ENCODE data around the gene GPC3.

GPC3 gene

GRCh38 chrX:133604801-133605200 is 380.6 kb downstream of the GPC3 start:
- H4K5ac ChIP-seq (ENCODE audit: low read length): no peak overlapping the region
- no peak overlapping the region for H2BK15ac ChIP-seq (replicated peaks; ENCODE audit: low read depth)
- no peak overlapping the region for H2BK120ac ChIP-seq (ENCODE audit: low read depth, low read length)
- DNase-seq: no peak
- H3K27me3 ChIP-seq (ENCODE audit: insufficient read depth, low read length, poor library complexity): no peaks in the 10 kb centered on the region
- no peak overlapping the region for H3K4ac ChIP-seq (ENCODE audit: low read depth, low read length)
- no peak overlapping the region for H3K9ac ChIP-seq (ENCODE audit: low read length)
- no peak overlapping the region for H3K18ac ChIP-seq (ENCODE audit: low read length)
- H3K27ac ChIP-seq (ENCODE audit: low read depth, low read length): no peak overlapping the region
- no peak overlapping the region for H4K8ac ChIP-seq (ENCODE audit: low read depth, low read length)
- no CpG with 5 or more reads among the region's 7 CpGs for WGBS (ENCODE audit: extremely low coverage, insufficient coverage, low lambda C conversion rate)
- H3K23ac ChIP-seq (ENCODE audit: low read length): no peak overlapping the region
- H3K4me2 ChIP-seq (ENCODE audit: low read length): no peak overlapping the region
- no peaks in the 10 kb centered on the region for H3K36me3 ChIP-seq (ENCODE audit: control insufficient read depth, insufficient read depth, low read length)
- no peaks in the 10 kb centered on the region for H3K4me1 ChIP-seq (ENCODE audit: control insufficient read depth, low read depth, low read length)
- H2AK5ac ChIP-seq (ENCODE audit: low read length): no peak overlapping the region
- H3K79me1 ChIP-seq (ENCODE audit: low read length): no peaks in the 10 kb centered on the region
- no peak overlapping the region for H3K4me3 ChIP-seq (ENCODE audit: low read length)
- H2BK5ac ChIP-seq (ENCODE audit: low read length): no peak overlapping the region
- no peak overlapping the region for H3K56ac ChIP-seq (ENCODE audit: low read length)
- H3K79me2 ChIP-seq (ENCODE audit: control insufficient read depth, insufficient read depth, low read length): no peaks in the 10 kb centered on the region

- no peak overlapping the region for H3K4me3 ChIP-seq (ENCODE audit: low read length)
- H3K18ac ChIP-seq (ENCODE audit: low read length): no peak overlapping the region
- no peak overlapping the region for H2BK15ac ChIP-seq (replicated peaks; ENCODE audit: low read depth)
- no peak overlapping the region for H3K27ac ChIP-seq (ENCODE audit: low read depth, low read length)
- no peak overlapping the region for H4K5ac ChIP-seq (ENCODE audit: low read length)
- no peak overlapping the region for H2BK5ac ChIP-seq (ENCODE audit: low read length)
- no peak overlapping the region for H2AK5ac ChIP-seq (ENCODE audit: low read length)
- H3K23ac ChIP-seq (ENCODE audit: low read length): no peak overlapping the region
- no peak overlapping the region for H4K8ac ChIP-seq (ENCODE audit: low read depth, low read length)
- no peaks in the 10 kb centered on the region for H3K36me3 ChIP-seq (ENCODE audit: control insufficient read depth, insufficient read depth, low read length)
- DNase-seq: no peak
- no peaks in the 10 kb centered on the region for H3K79me2 ChIP-seq (ENCODE audit: control insufficient read depth, insufficient read depth, low read length)
- H3K56ac ChIP-seq (ENCODE audit: low read length): no peak overlapping the region
- no peak overlapping the region for H3K4ac ChIP-seq (ENCODE audit: low read depth, low read length)
- no peaks in the 10 kb centered on the region for H3K27me3 ChIP-seq (ENCODE audit: insufficient read depth, low read length, poor library complexity)
- no peak overlapping the region for H3K9ac ChIP-seq (ENCODE audit: low read length)
- H3K4me1 ChIP-seq (ENCODE audit: control insufficient read depth, low read depth, low read length): no peaks in the 10 kb centered on the region
- H3K79me1 ChIP-seq (ENCODE audit: low read length): no peaks in the 10 kb centered on the region
- no peak overlapping the region for H3K4me2 ChIP-seq (ENCODE audit: low read length)
- no CpG with 5 or more reads among the region's 4 CpGs for WGBS (ENCODE audit: extremely low coverage, insufficient coverage, low lambda C conversion rate)
- H2BK120ac ChIP-seq (ENCODE audit: low read depth, low read length): no peak overlapping the region
Observed at GRCh38 chrX:133602881-133603280, 382.5 kb downstream of the GPC3 start.

- Histone ChIP-seq H2BK15ac (replicated peaks; ENCODE audit: low read depth) (no peak overlapping the region), H3K18ac (ENCODE audit: low read length) (no peak overlapping the region), H3K4me1 (ENCODE audit: control insufficient read depth, low read depth, low read length) (no peaks in the 10 kb centered on the region), H3K79me2 (ENCODE audit: control insufficient read depth, insufficient read depth, low read length) (no peaks in the 10 kb centered on the region), H3K56ac (ENCODE audit: low read length) (no peak overlapping the region), H2AK5ac (ENCODE audit: low read length) (no peak overlapping the region), H3K79me1 (ENCODE audit: low read length) (no peaks in the 10 kb centered on the region), H3K27me3 (ENCODE audit: insufficient read depth, low read length, poor library complexity) (no peaks in the 10 kb centered on the region), H3K4me3 (ENCODE audit: low read length) (no peak overlapping the region), H3K27ac (ENCODE audit: low read depth, low read length) (no peak overlapping the region), H4K5ac (ENCODE audit: low read length) (no peak overlapping the region), H2BK5ac (ENCODE audit: low read length) (no peak overlapping the region), H3K4me2 (ENCODE audit: low read length) (no peak overlapping the region), H2BK120ac (ENCODE audit: low read depth, low read length) (no peak overlapping the region), H3K4ac (ENCODE audit: low read depth, low read length) (no peak overlapping the region), H3K9ac (ENCODE audit: low read length) (no peak overlapping the region), H3K36me3 (ENCODE audit: control insufficient read depth, insufficient read depth, low read length) (no peaks in the 10 kb centered on the region), H3K23ac (ENCODE audit: low read length) (no peak overlapping the region), H4K8ac (ENCODE audit: low read depth, low read length) (no peak overlapping the region)
- DNase-seq: no peak
- no CpG with 5 or more reads among the region's 4 CpGs for WGBS (ENCODE audit: extremely low coverage, insufficient coverage, low lambda C conversion rate)
Observed at GRCh38 chrX:133601116-133601515, 384.3 kb downstream of the GPC3 start.

- H3K79me2 ChIP-seq (ENCODE audit: control insufficient read depth, insufficient read depth, low read length): no peaks in the 10 kb centered on the region
- H3K9ac ChIP-seq (ENCODE audit: low read length): no peak overlapping the region
- H3K27me3 ChIP-seq (ENCODE audit: insufficient read depth, low read length, poor library complexity): no peaks in the 10 kb centered on the region
- H2AK5ac ChIP-seq (ENCODE audit: low read length): no peak overlapping the region
- H4K8ac ChIP-seq (ENCODE audit: low read depth, low read length): no peak overlapping the region
- H3K79me1 ChIP-seq (ENCODE audit: low read length): no peaks in the 10 kb centered on the region
- no peak overlapping the region for H3K27ac ChIP-seq (ENCODE audit: low read depth, low read length)
- no peak overlapping the region for H2BK15ac ChIP-seq (replicated peaks; ENCODE audit: low read depth)
- no peak overlapping the region for H3K23ac ChIP-seq (ENCODE audit: low read length)
- WGBS (ENCODE audit: extremely low coverage, insufficient coverage, low lambda C conversion rate): no CpG with 5 or more reads among the region's 1 CpG
- no peaks in the 10 kb centered on the region for H3K4me1 ChIP-seq (ENCODE audit: control insufficient read depth, low read depth, low read length)
- DNase-seq: no peak
- no peaks in the 10 kb centered on the region for H3K36me3 ChIP-seq (ENCODE audit: control insufficient read depth, insufficient read depth, low read length)
- H4K5ac ChIP-seq (ENCODE audit: low read length): no peak overlapping the region
- H3K56ac ChIP-seq (ENCODE audit: low read length): no peak overlapping the region
- no peak overlapping the region for H2BK5ac ChIP-seq (ENCODE audit: low read length)
- no peak overlapping the region for H3K4me3 ChIP-seq (ENCODE audit: low read length)
- H3K4ac ChIP-seq (ENCODE audit: low read depth, low read length): no peak overlapping the region
- H3K18ac ChIP-seq (ENCODE audit: low read length): no peak overlapping the region
- no peak overlapping the region for H2BK120ac ChIP-seq (ENCODE audit: low read depth, low read length)
- no peak overlapping the region for H3K4me2 ChIP-seq (ENCODE audit: low read length)
Observed at GRCh38 chrX:133600536-133600935, 384.9 kb downstream of the GPC3 start.

- Histone ChIP-seq H3K4me3 (ENCODE audit: low read length) (no peak overlapping the region), H2AK5ac (ENCODE audit: low read length) (no peak overlapping the region), H3K36me3 (ENCODE audit: control insufficient read depth, insufficient read depth, low read length) (no peaks in the 10 kb centered on the region), H3K79me1 (ENCODE audit: low read length) (no peaks in the 10 kb centered on the region), H2BK5ac (ENCODE audit: low read length) (no peak overlapping the region), H3K18ac (ENCODE audit: low read length) (no peak overlapping the region), H3K4ac (ENCODE audit: low read depth, low read length) (no peak overlapping the region), H3K27ac (ENCODE audit: low read depth, low read length) (no peak overlapping the region), H3K79me2 (ENCODE audit: control insufficient read depth, insufficient read depth, low read length) (no peaks in the 10 kb centered on the region), H3K27me3 (ENCODE audit: insufficient read depth, low read length, poor library complexity) (no peaks in the 10 kb centered on the region), H4K8ac (ENCODE audit: low read depth, low read length) (no peak overlapping the region), H3K4me2 (ENCODE audit: low read length) (no peak overlapping the region), H4K5ac (ENCODE audit: low read length) (no peak overlapping the region), H2BK120ac (ENCODE audit: low read depth, low read length) (no peak overlapping the region), H3K56ac (ENCODE audit: low read length) (no peak overlapping the region), H3K9ac (ENCODE audit: low read length) (no peak overlapping the region), H3K23ac (ENCODE audit: low read length) (no peak overlapping the region), H2BK15ac (replicated peaks; ENCODE audit: low read depth) (no peak overlapping the region), H3K4me1 (ENCODE audit: control insufficient read depth, low read depth, low read length) (no peaks in the 10 kb centered on the region)
- no peak for DNase-seq
- no CpG with 5 or more reads among the region's 2 CpGs for WGBS (ENCODE audit: extremely low coverage, insufficient coverage, low lambda C conversion rate)
Observed at GRCh38 chrX:133598601-133599335, 386.6 kb downstream of the GPC3 start.

- Histone ChIP-seq H3K23ac (ENCODE audit: low read length) (no peak overlapping the region), H3K18ac (ENCODE audit: low read length) (no peak overlapping the region), H4K5ac (ENCODE audit: low read length) (no peak overlapping the region), H2BK15ac (replicated peaks; ENCODE audit: low read depth) (no peak overlapping the region), H4K8ac (ENCODE audit: low read depth, low read length) (no peak overlapping the region), H3K27me3 (ENCODE audit: insufficient read depth, low read length, poor library complexity) (no peaks in the 10 kb centered on the region), H3K4ac (ENCODE audit: low read depth, low read length) (no peak overlapping the region), H3K36me3 (ENCODE audit: control insufficient read depth, insufficient read depth, low read length) (no peaks in the 10 kb centered on the region), H3K79me1 (ENCODE audit: low read length) (no peaks in the 10 kb centered on the region), H3K56ac (ENCODE audit: low read length) (no peak overlapping the region), H3K27ac (ENCODE audit: low read depth, low read length) (no peak overlapping the region), H3K4me2 (ENCODE audit: low read length) (no peak overlapping the region), H3K4me3 (ENCODE audit: low read length) (no peak overlapping the region), H2BK120ac (ENCODE audit: low read depth, low read length) (no peak overlapping the region), H2AK5ac (ENCODE audit: low read length) (no peak overlapping the region), H3K79me2 (ENCODE audit: control insufficient read depth, insufficient read depth, low read length) (no peaks in the 10 kb centered on the region), H3K9ac (ENCODE audit: low read length) (no peak overlapping the region), H2BK5ac (ENCODE audit: low read length) (no peak overlapping the region), H3K4me1 (ENCODE audit: control insufficient read depth, low read depth, low read length) (no peaks in the 10 kb centered on the region)
- WGBS (ENCODE audit: extremely low coverage, insufficient coverage, low lambda C conversion rate): no CpG with 5 or more reads among the region's 3 CpGs
- DNase-seq: no peak
Observed at GRCh38 chrX:133594156-133594555, 391.2 kb downstream of the GPC3 start.

Measured in mesendoderm (in vitro differentiated cells).